PC-3 (cell line): ENCODE results near the gene PSMA7.

Experiments used
- CTCF ChIP-seq: fragments of 300-600 bp; sonication (generic); conservative IDR thresholded peaks from 2 replicates; pipeline ENCODE4 v1.5.1; 2017; ENCODE audit warnings: antibody characterized with exemption, low read depth, mild to moderate bottlenecking, low read length
- EZH2phosphoT487 ChIP-seq: fragments of 300-600 bp; sonication (generic); IDR thresholded peaks from 2 replicates; pipeline ENCODE4 v1.6.1; 2018; ENCODE audit warnings: mild to moderate bottlenecking, antibody characterized with exemption, low read length, borderline replicate concordance

GRCh38 chr20:62087632-62088031 lies 55.6 kb downstream of the PSMA7 start:
- TF ChIP-seq CTCF (no peak), EZH2phosphoT487 (no peak)
